ENCODE data around the gene PTGDS.

- TF ChIP-seq CTCF (IDR thresholded peaks at IDR 0.05): no peak
- no peak for TF ChIP-seq POLR2A (IDR thresholded peaks at IDR 0.05)
Observed at GRCh38 chr9:137013571-137013940, 36.3 kb downstream of the PTGDS start.
